Keratinocyte (primary cell): ENCODE measurements around the gene ZNF546. TPM values are rescaled to one million over a fixed set of nuclear protein-coding genes. Genes with fewer than 3 reads are reported as not detected.

Experiments used
- DNase-seq: peaks from one replicate; pipeline ENCODE4 v3.0.0-alpha.2; 2011; ENCODE audit warnings: low read depth, missing footprints, low spot score
- FAIRE-seq: peaks from 2 replicates; lab custom pipeline; 2011; peaks lifted over from hg19 to GRCh38; lab: Jason Lieb, UNC
- H2AFZ ChIP-seq: 2 replicates; pipeline ENCODE4 v1.6.0; 2012; ENCODE audit warnings: low read length, control low read depth, inconsistent platforms; ENCODE audit not compliant: control insufficient read depth
- H3K27ac ChIP-seq: 2 replicates; pipeline ENCODE4 v1.5.1; 2011; ENCODE audit warnings: low read length; ENCODE audit not compliant: control insufficient read depth, insufficient read depth
- H3K27me3 ChIP-seq: 3 replicates; pipeline ENCODE4 v1.6.0; 2011; ENCODE audit warnings: low read length; ENCODE audit not compliant: control insufficient read depth, insufficient read depth; ENCODE audit errors: extremely low read depth
- H3K36me3 ChIP-seq, 2 experiments: 2 replicates in 1 of 2; 3 replicates in 1 of 2; pipeline ENCODE4 v1.5.1; 2011; ENCODE audit warnings: low read length in 2 of 2, mild to moderate bottlenecking in 1 of 2; ENCODE audit not compliant: control insufficient read depth in 2 of 2, insufficient read depth in 2 of 2; ENCODE audit errors: extremely low read depth in 1 of 2
- H3K4me1 ChIP-seq: 3 replicates; pipeline ENCODE4 v1.5.1; 2011; ENCODE audit warnings: low read length; ENCODE audit not compliant: control insufficient read depth, insufficient read depth; ENCODE audit errors: extremely low read depth
- H3K4me2 ChIP-seq: 3 replicates; pipeline ENCODE4 v1.6.0; 2011; ENCODE audit warnings: low read depth, low read length; ENCODE audit not compliant: control insufficient read depth, insufficient read depth; ENCODE audit errors: extremely low read depth
- H3K4me3 ChIP-seq, 3 experiments: fragments of 200-600 bp in 1 of 3; sonication (generic) in 1 of 3; 2 replicates in 2 of 3; 3 replicates in 1 of 3; pipeline ENCODE4 v1.5.1; 2011 to 2016; ENCODE audit warnings: low read length in 3 of 3, mild to moderate bottlenecking in 3 of 3, control low read depth in 2 of 3, inconsistent platforms in 1 of 3, low read depth in 1 of 3, mixed read lengths in 1 of 3, mixed run types in 1 of 3, moderate library complexity in 1 of 3; ENCODE audit not compliant: control insufficient read depth in 2 of 3, insufficient read depth in 2 of 3; ENCODE audit errors: extremely low read depth in 1 of 3
- H3K79me2 ChIP-seq: 2 replicates; pipeline ENCODE4 v1.6.0; 2012; ENCODE audit warnings: low read length; ENCODE audit not compliant: control insufficient read depth, insufficient read depth
- H3K9ac ChIP-seq: 3 replicates; pipeline ENCODE4 v1.6.0; 2011; ENCODE audit warnings: low read length; ENCODE audit not compliant: control insufficient read depth, insufficient read depth; ENCODE audit errors: extremely low read depth
- H3K9me1 ChIP-seq: 3 replicates; pipeline ENCODE4 v1.6.0; 2011; ENCODE audit warnings: low read length; ENCODE audit not compliant: control insufficient read depth, insufficient read depth; ENCODE audit errors: extremely low read depth
- H3K9me3 ChIP-seq: 2 replicates; pipeline ENCODE4 v1.5.1; 2012; ENCODE audit warnings: low read depth, low read length; ENCODE audit not compliant: control insufficient read depth
- H4K20me1 ChIP-seq: 3 replicates; pipeline ENCODE4 v1.6.0; 2011; ENCODE audit warnings: low read length; ENCODE audit not compliant: control insufficient read depth, insufficient read depth; ENCODE audit errors: extremely low read depth
- CTCF ChIP-seq, 3 experiments: IDR thresholded peaks in 1 of 3; conservative IDR thresholded peaks in 1 of 3; optimal IDR thresholded peaks in 1 of 3; 2 replicates in 2 of 3; 3 replicates in 1 of 3; pipeline versions ENCODE3 to v1.5.1; 2011; ENCODE audit warnings: low read length in 3 of 3, mild to moderate bottlenecking in 3 of 3, moderate library complexity in 2 of 3, control low read depth in 1 of 3, inconsistent platforms in 1 of 3; ENCODE audit not compliant: insufficient read depth in 2 of 3; ENCODE audit errors: extremely low read depth in 1 of 3
- EZH2 ChIP-seq: IDR thresholded peaks from one replicate; pipeline ENCODE4 v1.6.1; 2012; ENCODE audit warnings: inconsistent platforms, mild to moderate bottlenecking, low read length, moderate library complexity
- dilution Hi-C: fragments of 300-500 bp; cut with MboI; formaldehyde crosslinking; loops from one replicate; pipeline ENCODE4 v1.7.0; 2020; ENCODE audit warnings: low sequenced_read_pairs; ENCODE audit not compliant: extremely low pct_ligation_motif_present
- polyA plus RNA-seq, 5 experiments: library from polyadenylated mRNA; depleted of rRNA in 3 of 5; stranded (reverse) in 3 of 5; stranded (forward) in 1 of 5; unstranded in 1 of 5; fragments of >200 nt; gene quantifications; 1 replicate in 1 of 5; 2 replicates in 3 of 5; 3 replicates in 1 of 5; pipeline versions ENCODE4 v1.2.1 to v1.2.3, GENCODE V29; 2011 to 2012; ENCODE audit warnings: missing spikeins in 2 of 5, low read depth in 1 of 5, low replicate concordance in 1 of 5

Gene ZNF546
- polyA plus RNA-seq, 1 donor (not counting 4 experiments of a cell fraction or from before 2014, with no cell fraction given), result 0.52 TPM

- dilution Hi-C loops, result no loop called here
- H3K9me3 ChIP-seq, result no peaks in the 10 kb centered on the region
- H4K20me1 ChIP-seq, result no peaks in the 10 kb centered on the region
- H3K27ac ChIP-seq, result no peak overlapping the region
- FAIRE-seq, result no peak
- no peaks in the 10 kb centered on the region for H3K4me1 ChIP-seq
- H3K4me2 ChIP-seq, result no peak overlapping the region
- no peaks in the 10 kb centered on the region for H3K27me3 ChIP-seq
- H3K79me2 ChIP-seq, result no peaks in the 10 kb centered on the region
- no peak for DNase-seq
- H3K4me3 ChIP-seq, result no peak overlapping the region
- no peaks in the 10 kb centered on the region for H3K9me1 ChIP-seq
- no peak for TF ChIP-seq EZH2
- TF ChIP-seq CTCF (optimal IDR thresholded peaks at IDR 0.05 in 1 of 3, IDR thresholded peaks at IDR 0.05 in 1 of 3, conservative IDR thresholded peaks at IDR 0.05 in 1 of 3; ENCODE audit: extremely low read depth in 1 of 3, insufficient read depth in 2 of 3, low read length in 3 of 3), result no peak
- no peak overlapping the region for H2AFZ ChIP-seq
- H3K9ac ChIP-seq, result no peak overlapping the region
- no peaks in the 10 kb centered on the region for H3K36me3 ChIP-seq
Measured at GRCh38 chr19:39951065-39951650, 45.7 kb upstream of the ZNF546 start.

DNA sequence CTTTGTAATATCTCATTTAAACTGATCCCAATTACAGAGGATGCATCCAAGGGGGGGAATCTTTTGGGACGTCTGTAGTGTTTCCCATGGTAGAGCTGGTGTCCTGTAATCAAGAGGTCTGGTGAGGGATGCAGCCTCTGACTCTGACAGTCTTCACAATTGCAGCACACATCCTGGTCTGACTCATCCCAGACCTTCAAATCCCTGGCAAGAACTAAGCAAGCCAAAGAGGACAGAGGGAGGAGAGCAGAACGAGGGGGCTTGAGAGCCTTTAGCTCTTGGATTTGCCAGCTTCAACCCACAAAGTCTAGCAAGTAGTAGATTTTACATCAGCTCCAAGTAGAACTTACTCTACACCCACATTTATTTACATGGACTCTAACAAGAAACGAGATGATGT, 45.2 kb upstream of the ZNF546 start:
- FAIRE-seq, result no peak
- H2AFZ ChIP-seq, result no peak overlapping the region
- no peaks in the 10 kb centered on the region for H4K20me1 ChIP-seq
- dilution Hi-C loops, result no loop called here
- H3K36me3 ChIP-seq, result no peaks in the 10 kb centered on the region
- H3K27ac ChIP-seq, result no peak overlapping the region
- TF ChIP-seq CTCF (optimal IDR thresholded peaks at IDR 0.05 in 1 of 3, IDR thresholded peaks at IDR 0.05 in 1 of 3, conservative IDR thresholded peaks at IDR 0.05 in 1 of 3; ENCODE audit: extremely low read depth in 1 of 3, insufficient read depth in 2 of 3, low read length in 3 of 3) (no peak), EZH2 (no peak)
- no peak for DNase-seq
- no peaks in the 10 kb centered on the region for H3K27me3 ChIP-seq
- no peaks in the 10 kb centered on the region for H3K9me3 ChIP-seq
- no peaks in the 10 kb centered on the region for H3K4me1 ChIP-seq
- no peak overlapping the region for H3K4me3 ChIP-seq
- H3K9ac ChIP-seq, result no peak overlapping the region
- no peak overlapping the region for H3K4me2 ChIP-seq
- no peaks in the 10 kb centered on the region for H3K9me1 ChIP-seq
- no peaks in the 10 kb centered on the region for H3K79me2 ChIP-seq
